AG04449 (cell line): ENCODE results near the gene NUP210.

Source experiments
- CTCF ChIA-PET: fragments of 350-600 bp; formaldehyde crosslinking; extraction: SDS; loops from one replicate; lab custom pipeline; 2021; ENCODE audit warnings: antibody characterized with exemption; lab: Yijun Ruan, JAX
- POLR2A ChIA-PET: fragments of 400-600, 350-600 bp; formaldehyde crosslinking; extraction: SDS; loops from one replicate; lab custom pipeline; 2020; ENCODE audit warnings: antibody characterized with exemption, inconsistent platforms; lab: Yijun Ruan, JAX
- DNase-seq: peaks from one replicate; pipeline ENCODE4 v3.0.0-alpha.2; 2010; ENCODE audit warnings: low read depth, low spot score
- H3K4me3 ChIP-seq: 2 replicates; pipeline ENCODE4 v1.5.1; 2011; ENCODE audit warnings: low read depth, mild to moderate bottlenecking, control low read depth, low read length
- CTCF ChIP-seq: IDR thresholded peaks from one replicate; pipeline ENCODE4 v1.5.1; 2011; ENCODE audit warnings: mild to moderate bottlenecking, moderate library complexity, low read length, control low read depth, inconsistent platforms; ENCODE audit not compliant: insufficient read depth; ENCODE audit errors: missing control alignments

Gene NUP210

GRCh38 chr3:13373975-13374586 lies 46.0 kb downstream of the NUP210 start:
- ChIA-PET CTCF (no interaction called here), POLR2A (no interaction called here)
- DNase-seq, result no peak
- H3K4me3 ChIP-seq, result no peak overlapping the region
- no peak for TF ChIP-seq CTCF

- POLR2A ChIA-PET, result no interaction called here
Measured at GRCh38 chr3:13372656-13373055, 47.5 kb downstream of the NUP210 start.

GRCh38 chr3:13372126-13372525 lies 48.0 kb downstream of the NUP210 start:
- POLR2A ChIA-PET, result no interaction called here
- CTCF ChIA-PET, result no interaction called here
- no peak for DNase-seq
- no peak for TF ChIP-seq CTCF
- no peak overlapping the region for H3K4me3 ChIP-seq

More at GRCh38 chr3:13372656-13373055, 47.5 kb downstream of the NUP210 start:
- no peak for TF ChIP-seq CTCF
- no peak for DNase-seq
- CTCF ChIA-PET, result no interaction called here
- H3K4me3 ChIP-seq, result no peak overlapping the region

- no peak overlapping the region for H3K4me3 ChIP-seq
- ChIA-PET CTCF (interaction anchor here (0.9 kb wide), 1 partner anchor 69 kb away, joined by 3 read pairs; no protein-coding TSS in a partner anchor), POLR2A (no interaction called here)
- TF ChIP-seq CTCF, result no peak
- no peak for DNase-seq
Measured at GRCh38 chr3:13371100-13372075, 48.7 kb downstream of the NUP210 start.

- ChIA-PET CTCF (interaction anchor here (0.9 kb wide), 1 partner anchor 68 kb away, joined by 3 read pairs; no protein-coding TSS in a partner anchor), POLR2A (no interaction called here)
- no peak for TF ChIP-seq CTCF
Measured at GRCh38 chr3:13370609-13371008, 49.5 kb downstream of the NUP210 start.

GRCh38 chr3:13370055-13370454 lies 50.1 kb downstream of the NUP210 start:
- no peak overlapping the region for H3K4me3 ChIP-seq
- ChIA-PET POLR2A (no interaction called here), CTCF (no interaction called here)
- no peak for TF ChIP-seq CTCF
- DNase-seq, result no peak

More at GRCh38 chr3:13370609-13371008, 49.5 kb downstream of the NUP210 start:
- DNase-seq, result no peak
- H3K4me3 ChIP-seq, result no peak overlapping the region
